ENCODE measurements around the gene THSD7B.
A peak's percentile ranks its signal among the peaks of the same experiment; 100 is the strongest.

The THSD7B gene

DNA sequence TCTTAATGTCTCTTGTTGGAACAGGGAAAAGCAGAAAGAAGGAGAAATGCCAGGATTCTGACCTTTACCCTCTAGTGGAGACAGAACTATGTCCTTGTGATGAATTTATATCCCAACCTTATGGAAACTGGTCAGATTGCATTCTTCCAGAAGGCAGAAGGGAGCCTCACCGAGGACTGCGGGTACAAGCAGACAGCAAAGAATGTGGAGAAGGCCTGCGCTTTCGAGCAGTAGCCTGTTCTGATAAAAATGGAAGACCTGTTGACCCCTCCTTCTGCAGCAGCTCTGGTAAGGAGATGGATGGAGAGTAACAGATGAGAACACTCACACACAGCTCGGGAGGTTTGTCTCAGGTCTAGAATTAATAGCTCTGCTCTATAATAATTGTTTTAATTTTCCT lies 646.2 kb downstream of the THSD7B start:
- no peak for DNase-seq

DNA sequence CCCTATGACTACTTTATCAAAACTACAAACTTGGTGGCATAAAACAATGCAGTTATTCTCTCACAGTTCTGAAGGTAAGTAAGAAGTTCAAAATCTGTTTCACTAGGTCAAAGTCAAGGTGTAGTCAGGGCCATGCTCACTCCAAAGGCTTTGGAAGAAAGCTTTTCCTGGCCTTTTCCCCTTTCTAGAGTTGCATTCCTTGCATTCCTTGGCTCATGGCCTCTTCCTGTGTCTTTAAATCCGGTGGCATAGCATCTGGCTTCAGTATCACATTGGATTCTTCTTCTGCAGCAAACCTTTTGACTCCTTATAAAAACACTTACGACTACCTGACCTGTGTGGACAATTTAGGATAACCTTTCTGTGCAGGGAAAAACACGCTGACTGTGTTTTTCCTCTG lies 655.4 kb downstream of the THSD7B start:
- DNase-seq: no peak

- no peak for DNase-seq
These were observed 669.8 kb downstream of the THSD7B start for GRCh38 chr2:137435162-137435561.

- no peak for DNase-seq
These were observed 672.0 kb downstream of the THSD7B start for GRCh38 chr2:137437386-137437785.

DNA sequence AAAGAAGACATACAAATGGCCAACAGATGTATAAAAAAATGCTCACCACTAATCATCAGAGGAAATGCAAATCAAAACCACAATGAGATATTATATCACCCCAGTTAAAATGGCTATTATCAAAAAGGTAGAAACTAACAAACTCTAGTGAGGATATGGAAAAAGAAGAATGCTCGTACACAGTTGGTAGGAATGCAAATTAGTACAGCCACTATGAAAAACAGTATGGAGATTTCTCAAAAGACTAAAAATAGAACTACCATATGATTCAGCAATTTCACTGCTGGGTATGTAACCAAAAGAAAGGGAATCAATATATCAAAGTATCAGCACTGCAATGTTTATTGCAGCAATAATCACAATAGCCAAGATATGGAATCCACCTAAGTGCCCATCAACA lies 679.6 kb downstream of the THSD7B start:
- DNase-seq: no peak

DNA sequence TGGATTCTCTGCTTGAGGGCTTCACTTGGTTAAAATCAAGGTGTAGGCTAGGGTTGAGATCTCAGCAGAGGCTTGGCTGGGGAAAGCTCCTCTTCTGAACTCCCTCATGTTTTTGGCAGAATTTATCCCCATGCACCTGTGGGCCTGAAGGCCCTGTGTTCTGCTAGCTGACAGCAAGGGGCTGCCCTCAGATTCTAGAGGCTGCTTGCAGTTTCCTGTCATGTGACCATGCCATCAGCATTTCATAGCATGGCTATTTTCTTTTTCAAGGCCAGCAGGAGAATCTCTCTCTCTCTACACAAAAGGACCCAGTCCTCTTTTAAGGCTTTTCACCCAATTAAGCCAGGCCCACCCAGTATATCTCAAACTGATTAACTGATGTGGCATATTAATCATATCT lies 684.1 kb downstream of the THSD7B start:
- no peak for DNase-seq

GRCh38 chr2:137454886-137455285 lies 689.5 kb downstream of the THSD7B start:
- peak in 1 of 5 experiments; percentile 41 for DNase-seq

GRCh38 chr2:137467246-137467862 lies 702.0 kb downstream of the THSD7B start:
- DNase-seq: peak in 1 of 5 experiments; percentile 31

DNA sequence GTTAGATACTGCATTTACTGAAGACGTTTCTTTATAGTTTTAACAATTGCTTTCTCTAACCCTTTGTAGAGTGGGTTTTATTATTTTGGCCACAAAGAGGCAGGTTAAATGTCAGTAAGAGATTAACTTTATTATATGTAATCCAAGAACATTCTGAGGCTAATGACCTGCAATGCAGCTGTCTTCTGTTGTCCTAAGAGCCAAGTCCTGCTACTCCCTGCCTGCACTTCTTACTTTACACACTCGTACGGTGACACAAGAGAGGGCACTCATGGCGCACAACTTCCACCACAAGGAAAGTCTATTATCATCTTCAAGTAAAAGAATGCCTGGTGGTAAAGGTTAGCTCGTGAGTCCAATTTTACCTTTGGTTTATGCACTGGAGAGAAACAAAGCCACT lies 727.9 kb downstream of the THSD7B start:
- DNase-seq: no peak

DNA sequence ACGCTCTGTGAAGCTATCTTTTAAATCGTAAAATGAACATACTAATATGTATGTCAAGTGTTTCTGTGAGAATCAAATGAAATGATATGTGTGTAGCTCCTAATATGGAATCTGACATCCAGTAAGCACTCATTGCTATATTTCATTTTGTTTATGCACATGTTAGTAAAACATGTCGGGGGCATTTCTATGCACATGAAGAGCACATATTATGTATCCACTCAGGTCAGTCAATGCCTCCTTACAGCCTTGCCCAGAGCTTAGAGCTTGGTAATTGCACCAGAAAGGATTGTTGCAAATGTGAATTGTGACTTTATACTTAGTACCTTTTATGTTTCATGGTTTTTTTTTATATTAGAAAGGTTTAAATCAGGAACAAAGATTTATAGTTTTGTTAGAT lies 735.3 kb downstream of the THSD7B start:
- DNase-seq: no peak

DNA sequence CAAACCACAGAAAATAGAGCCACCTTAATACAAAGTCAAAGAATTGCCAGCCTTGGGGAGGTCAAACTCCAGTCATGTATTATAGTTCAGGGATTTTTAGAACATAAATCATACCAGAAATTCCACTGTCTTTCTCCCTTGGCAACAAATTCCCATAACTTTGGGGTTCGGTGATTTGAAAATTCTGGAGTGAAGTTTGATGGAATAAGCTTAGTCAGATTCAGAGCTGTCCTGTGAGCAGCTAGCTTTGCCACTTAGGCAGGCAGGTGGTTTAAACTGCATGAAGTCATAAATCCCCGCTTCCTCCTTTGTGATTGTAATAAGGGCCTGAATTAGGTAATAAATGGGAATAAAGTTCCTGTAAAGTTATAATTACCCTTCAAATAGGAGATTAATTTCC lies 741.9 kb downstream of the THSD7B start:
- DNase-seq: no peak

- DNase-seq: no peak
These were observed 743.5 kb downstream of the THSD7B start for GRCh38 chr2:137508739-137509384.

GRCh38 chr2:137511526-137511925 lies 746.2 kb downstream of the THSD7B start:
- DNase-seq: no peak

- no peak for DNase-seq
These were observed 756.6 kb downstream of the THSD7B start for GRCh38 chr2:137521653-137522619.

GRCh38 chr2:137522620-137523011 lies 757.3 kb downstream of the THSD7B start:
- DNase-seq: no peak

- DNase-seq: no peak
These were observed 758.6 kb downstream of the THSD7B start for GRCh38 chr2:137523931-137524330.

DNA sequence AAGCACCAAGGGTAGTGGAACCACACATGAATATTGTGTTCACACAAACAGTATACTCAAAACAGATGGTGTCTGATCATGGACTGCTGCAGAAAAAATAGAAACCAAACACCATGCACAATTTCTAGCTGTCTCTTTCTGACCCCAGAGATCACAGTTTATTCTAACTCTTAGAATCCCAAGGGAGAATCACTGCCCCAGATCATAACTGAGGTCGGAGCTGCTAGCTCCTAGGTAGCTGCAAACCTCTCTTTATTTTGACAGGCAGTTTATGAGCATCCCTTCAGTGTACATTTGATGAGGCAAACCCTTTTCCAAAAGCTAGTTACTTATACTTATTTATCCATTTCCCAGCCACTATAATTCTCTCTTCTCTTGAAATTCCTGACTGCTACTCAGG lies 759.8 kb downstream of the THSD7B start:
- no peak for DNase-seq

DNA sequence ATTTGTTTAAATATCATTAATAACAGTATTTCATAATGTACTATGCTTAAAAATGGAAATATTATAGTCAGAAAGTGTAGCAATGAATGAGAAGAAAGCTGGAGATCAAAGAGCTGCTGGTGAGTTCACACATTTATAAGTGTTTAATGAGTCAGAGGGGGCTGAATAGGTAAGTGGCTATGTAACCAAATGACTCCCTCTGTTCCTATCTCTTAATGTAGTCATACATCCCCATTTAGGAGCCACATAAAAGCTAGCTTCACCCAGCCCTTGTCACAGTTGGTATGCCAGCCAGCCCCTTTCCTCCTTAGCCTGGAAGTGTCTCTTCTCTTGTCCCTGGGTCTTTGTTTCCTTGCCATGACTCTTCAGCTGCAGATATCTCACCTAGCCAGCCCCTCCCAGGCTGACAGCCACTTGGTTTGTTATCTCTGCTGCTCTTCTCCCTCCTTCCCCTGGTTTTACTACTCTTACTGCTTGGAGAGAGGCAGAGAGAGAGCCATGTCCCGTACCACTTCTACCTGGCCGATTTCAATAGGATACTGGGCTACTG lies 760.4 kb downstream of the THSD7B start:
- DNase-seq: peak in 1 of 5 experiments; percentile 3

DNA sequence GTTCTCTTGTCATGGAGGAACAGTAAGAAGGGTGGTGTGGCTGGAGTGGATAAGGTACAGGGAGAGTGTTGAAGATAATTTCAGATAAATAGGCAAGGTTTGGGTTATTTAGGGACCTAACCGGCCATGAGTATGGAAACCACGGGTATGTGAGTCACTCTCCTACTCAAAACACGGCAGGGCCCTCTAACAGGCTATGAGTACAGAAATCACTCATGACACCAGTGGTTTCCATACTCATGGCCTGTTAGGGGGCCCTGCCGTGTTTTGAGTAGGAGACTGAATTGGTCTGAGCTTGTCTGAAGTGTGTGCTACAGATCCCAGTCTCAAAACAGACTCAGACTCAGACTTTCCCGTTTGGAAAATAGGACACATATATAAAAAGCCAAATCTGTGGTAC lies 770.6 kb downstream of the THSD7B start:
- no peak for DNase-seq

- DNase-seq: no peak
These were observed 774.0 kb downstream of the THSD7B start for GRCh38 chr2:137539336-137539735.

DNA sequence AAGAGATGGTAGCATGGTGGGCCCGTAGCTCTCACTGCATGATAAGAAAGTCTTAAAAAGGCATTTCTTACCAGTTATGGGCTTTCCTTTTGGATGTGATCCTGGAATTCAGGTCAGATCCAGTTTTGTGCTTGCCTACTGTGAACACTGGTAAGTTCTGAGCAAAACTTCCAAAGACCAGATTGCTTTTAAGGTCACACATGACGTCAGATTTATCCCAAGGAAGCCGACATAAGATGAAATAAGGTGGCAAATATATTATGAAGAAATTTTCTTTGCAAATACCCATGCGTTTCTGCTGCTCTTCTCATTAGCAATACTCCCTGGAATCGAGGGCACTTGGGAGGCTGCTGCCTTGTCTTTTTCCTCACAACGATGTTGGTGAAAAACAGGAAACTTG lies 782.5 kb downstream of the THSD7B start:
- DNase-seq: no peak

- no peak for DNase-seq
These were observed 801.0 kb downstream of the THSD7B start for GRCh38 chr2:137566387-137566786.

- no peak for DNase-seq
These were observed 805.1 kb downstream of the THSD7B start for GRCh38 chr2:137570484-137570883.

Data from T-helper 2 cell (primary cell).